ENCODE data around the gene MAN1A1. TPM values are rescaled to one million over a fixed set of nuclear protein-coding genes. Genes with fewer than 3 reads are reported as not detected.

MAN1A1 gene
- total RNA-seq, 4 donors from 2014 or later: 17.8 to 34.7 (median 29.9) TPM

GRCh38 chr6:119179842-119180241, 169.7 kb downstream of the MAN1A1 start:
- no peak for DNase-seq (ENCODE audit: low spot score in 2 of 2)
- Histone ChIP-seq H3K9me3 (no peaks in the 10 kb centered on the region), H3K36me3 (peaks cover 12% of the 10 kb centered on the region), H3K4me1 (peaks cover 10% of the 10 kb centered on the region), H3K27me3 (no peaks in the 10 kb centered on the region), H3K4me3 (no peak overlapping the region), H3K27ac (no peak overlapping the region)
- 56% methylated on average over 3 of the region's 3 CpGs for WGBS
- TF ChIP-seq, protein P1, sequence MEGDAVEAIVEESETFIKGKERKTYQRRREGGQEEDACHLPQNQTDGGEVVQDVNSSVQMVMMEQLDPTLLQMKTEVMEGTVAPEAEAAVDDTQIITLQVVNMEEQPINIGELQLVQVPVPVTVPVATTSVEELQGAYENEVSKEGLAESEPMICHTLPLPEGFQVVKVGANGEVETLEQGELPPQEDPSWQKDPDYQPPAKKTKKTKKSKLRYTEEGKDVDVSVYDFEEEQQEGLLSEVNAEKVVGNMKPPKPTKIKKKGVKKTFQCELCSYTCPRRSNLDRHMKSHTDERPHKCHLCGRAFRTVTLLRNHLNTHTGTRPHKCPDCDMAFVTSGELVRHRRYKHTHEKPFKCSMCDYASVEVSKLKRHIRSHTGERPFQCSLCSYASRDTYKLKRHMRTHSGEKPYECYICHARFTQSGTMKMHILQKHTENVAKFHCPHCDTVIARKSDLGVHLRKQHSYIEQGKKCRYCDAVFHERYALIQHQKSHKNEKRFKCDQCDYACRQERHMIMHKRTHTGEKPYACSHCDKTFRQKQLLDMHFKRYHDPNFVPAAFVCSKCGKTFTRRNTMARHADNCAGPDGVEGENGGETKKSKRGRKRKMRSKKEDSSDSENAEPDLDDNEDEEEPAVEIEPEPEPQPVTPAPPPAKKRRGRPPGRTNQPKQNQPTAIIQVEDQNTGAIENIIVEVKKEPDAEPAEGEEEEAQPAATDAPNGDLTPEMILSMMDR (IDR thresholded peaks at IDR 0.05): no peak
- no peak for TF ChIP-seq EP300 (IDR thresholded peaks at IDR 0.05)
- no peak for TF ChIP-seq POLR2A (IDR thresholded peaks at IDR 0.05)
- TF ChIP-seq POLR2AphosphoS5 (IDR thresholded peaks at IDR 0.05): no peak

DNA sequence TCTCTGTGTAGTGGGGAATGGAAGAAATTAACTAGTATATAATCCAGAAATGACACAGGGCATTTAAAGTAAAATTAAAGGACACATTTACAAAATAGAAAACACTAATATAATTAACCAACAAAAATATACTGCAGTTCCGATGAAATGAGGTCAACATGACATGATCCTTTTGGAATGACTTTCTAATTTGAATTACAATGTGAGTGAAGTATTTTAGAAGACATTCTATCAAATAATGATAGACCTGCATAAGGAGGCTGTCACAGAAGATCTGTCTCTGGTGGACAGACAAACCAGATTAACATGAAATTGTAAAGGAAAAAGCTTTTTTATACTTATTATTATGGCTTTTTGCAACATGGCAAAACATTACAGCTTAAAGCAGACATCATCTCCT, 170.5 kb downstream of the MAN1A1 start:
- Histone ChIP-seq H3K27ac (no peak overlapping the region), H3K36me3 (peaks cover 9% of the 10 kb centered on the region), H3K4me1 (peaks cover 17% of the 10 kb centered on the region), H3K9me3 (no peaks in the 10 kb centered on the region), H3K27me3 (no peaks in the 10 kb centered on the region), H3K4me3 (no peak overlapping the region)
- no peak for DNase-seq (ENCODE audit: low spot score in 2 of 2)
- WGBS: 23% methylated on average over 1 of the region's 1 CpG
- TF ChIP-seq, protein P1 (IDR thresholded peaks at IDR 0.05): no peak

DNA sequence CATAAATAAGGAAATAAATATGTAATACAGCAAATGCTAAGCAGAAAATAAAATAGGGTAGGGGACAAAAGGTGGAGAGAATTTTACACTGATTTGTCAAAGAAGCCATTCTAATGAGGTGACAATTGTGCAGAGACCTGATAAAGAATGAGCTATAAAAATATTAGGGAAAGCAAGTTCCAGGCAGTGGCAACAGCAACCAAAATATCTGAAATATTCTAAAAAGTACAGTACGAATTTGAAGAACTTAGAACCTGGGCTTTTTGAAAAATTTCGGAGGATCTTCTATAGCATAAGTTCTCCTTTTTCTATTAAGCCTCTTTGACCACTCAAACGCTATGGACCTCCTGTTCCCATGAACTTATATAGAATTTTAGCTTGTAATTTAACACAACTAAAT, 173.1 kb downstream of the MAN1A1 start:
- no peaks in the 10 kb centered on the region for H3K27me3 ChIP-seq
- H3K4me3 ChIP-seq: no peak overlapping the region
- no peak for TF ChIP-seq POLR2A (IDR thresholded peaks at IDR 0.05)
- TF ChIP-seq EP300 (IDR thresholded peaks at IDR 0.05): no peak
- no peak for TF ChIP-seq POLR2AphosphoS5 (IDR thresholded peaks at IDR 0.05)
- TF ChIP-seq, protein P1 (IDR thresholded peaks at IDR 0.05): no peak
- DNase-seq (ENCODE audit: low spot score in 2 of 2): no peak
- H3K27ac ChIP-seq: no peak overlapping the region
- 90% methylated on average over 3 of the region's 3 CpGs for WGBS
- peaks cover 40% of the 10 kb centered on the region for H3K4me1 ChIP-seq
- H3K9me3 ChIP-seq: no peaks in the 10 kb centered on the region
- peaks cover 7% of the 10 kb centered on the region for H3K36me3 ChIP-seq

GRCh38 chr6:119174879-119175817, 174.4 kb downstream of the MAN1A1 start:
- TF ChIP-seq, protein P1 (IDR thresholded peaks at IDR 0.05): no peak
- no peak for TF ChIP-seq POLR2AphosphoS5 (IDR thresholded peaks at IDR 0.05)
- TF ChIP-seq POLR2A (IDR thresholded peaks at IDR 0.05): no peak
- no peak for TF ChIP-seq EP300 (IDR thresholded peaks at IDR 0.05)
- WGBS: 58% methylated on average over 8 of the region's 8 CpGs
- Histone ChIP-seq H3K9me3 (no peaks in the 10 kb centered on the region), H3K27me3 (no peaks in the 10 kb centered on the region), H3K4me3 (no peak overlapping the region), H3K36me3 (peaks cover under 1% of the 10 kb centered on the region), H3K4me1 (peaks cover 44% of the 10 kb centered on the region), H3K27ac (no peak overlapping the region)
- no peak for DNase-seq (ENCODE audit: low spot score in 2 of 2)

DNA sequence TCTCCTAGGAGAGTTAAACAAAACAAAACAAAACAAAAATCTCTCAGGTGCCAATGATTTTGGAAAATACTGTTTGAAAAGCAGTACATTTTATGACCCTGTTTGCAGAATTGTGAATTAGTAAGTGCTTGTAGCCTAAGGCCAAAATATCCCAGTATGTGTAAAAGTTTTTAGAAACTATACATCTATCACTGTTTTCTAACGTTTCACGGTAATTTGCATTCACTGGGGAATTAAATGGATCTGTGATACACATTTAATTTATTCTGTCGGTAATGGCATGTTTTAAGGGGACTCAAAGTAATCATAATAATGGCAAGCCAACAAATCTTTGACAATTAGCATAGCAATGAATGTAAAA, 175.5 kb downstream of the MAN1A1 start:
- DNase-seq (ENCODE audit: low spot score in 2 of 2): no peak
- H3K4me3 ChIP-seq: no peak overlapping the region
- no peak overlapping the region for H3K27ac ChIP-seq
- WGBS: 26% methylated on average over 3 of the region's 3 CpGs
- H3K27me3 ChIP-seq: no peaks in the 10 kb centered on the region
- no peaks in the 10 kb centered on the region for H3K36me3 ChIP-seq
- TF ChIP-seq POLR2A (IDR thresholded peaks at IDR 0.05): no peak
- peaks cover 48% of the 10 kb centered on the region for H3K4me1 ChIP-seq
- no peaks in the 10 kb centered on the region for H3K9me3 ChIP-seq

Measured in suprapubic skin (tissue), 4 donors.